GM23338 (cell line): ENCODE measurements around the gene FTL.

Source experiments
- EZH2phosphoT487 ChIP-seq: fragments of 200-600 bp; sonication (generic); IDR thresholded peaks from one replicate; pipeline ENCODE4 v1.8.1; 2018; ENCODE audit warnings: antibody characterized with exemption; ENCODE audit not compliant: unreplicated experiment
- TF ChIP-seq, protein P1 (sequence below), 2 experiments: fragments of 200-600 bp in 1 of 2; sonication (generic) in 1 of 2; conservative IDR thresholded peaks; 2 replicates each; pipeline versions ENCODE4 v1.5.1 to v1.6.1; 2016 to 2017; ENCODE audit warnings: antibody characterized with exemption in 2 of 2, low read depth in 2 of 2, mild to moderate bottlenecking in 2 of 2, moderate library complexity in 1 of 2

- TF ChIP-seq, protein P1, sequence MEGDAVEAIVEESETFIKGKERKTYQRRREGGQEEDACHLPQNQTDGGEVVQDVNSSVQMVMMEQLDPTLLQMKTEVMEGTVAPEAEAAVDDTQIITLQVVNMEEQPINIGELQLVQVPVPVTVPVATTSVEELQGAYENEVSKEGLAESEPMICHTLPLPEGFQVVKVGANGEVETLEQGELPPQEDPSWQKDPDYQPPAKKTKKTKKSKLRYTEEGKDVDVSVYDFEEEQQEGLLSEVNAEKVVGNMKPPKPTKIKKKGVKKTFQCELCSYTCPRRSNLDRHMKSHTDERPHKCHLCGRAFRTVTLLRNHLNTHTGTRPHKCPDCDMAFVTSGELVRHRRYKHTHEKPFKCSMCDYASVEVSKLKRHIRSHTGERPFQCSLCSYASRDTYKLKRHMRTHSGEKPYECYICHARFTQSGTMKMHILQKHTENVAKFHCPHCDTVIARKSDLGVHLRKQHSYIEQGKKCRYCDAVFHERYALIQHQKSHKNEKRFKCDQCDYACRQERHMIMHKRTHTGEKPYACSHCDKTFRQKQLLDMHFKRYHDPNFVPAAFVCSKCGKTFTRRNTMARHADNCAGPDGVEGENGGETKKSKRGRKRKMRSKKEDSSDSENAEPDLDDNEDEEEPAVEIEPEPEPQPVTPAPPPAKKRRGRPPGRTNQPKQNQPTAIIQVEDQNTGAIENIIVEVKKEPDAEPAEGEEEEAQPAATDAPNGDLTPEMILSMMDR (conservative IDR thresholded peaks at IDR 0.05; ENCODE audit: low read depth in 2 of 2): no peak
- TF ChIP-seq EZH2phosphoT487: no peak
Observed at GRCh38 chr19:48950830-48951519, 14.1 kb upstream of the FTL start.
